Vagina (tissue), 2 donors: ENCODE measurements around the gene CHI3L1.

Source experiments
- POLR2A ChIP-seq, 2 donors: fragments of 450-650 bp; IDR thresholded peaks; one replicate each; pipeline ENCODE4 v1.6.1; 2017; ENCODE audit warnings: antibody characterized with exemption in 2 of 2, mild to moderate bottlenecking in 2 of 2, moderate library complexity in 2 of 2
- POLR2AphosphoS5 ChIP-seq, 2 donors: sonication (generic); formaldehyde crosslinking; IDR thresholded peaks; one replicate each; pipeline ENCODE4 v1.9.0; 2017; ENCODE audit warnings: antibody characterized with exemption in 2 of 2, mild to moderate bottlenecking in 2 of 2, low read depth in 1 of 2; ENCODE audit not compliant: insufficient read depth in 1 of 2
- TF ChIP-seq, protein P1 (sequence below), 3 experiments: fragments of 450-650 bp in 2 of 3; fragments of 200-600 bp in 1 of 3; sonication (generic) in 1 of 3; IDR thresholded peaks; one replicate each; pipeline ENCODE4 v1.5.1; 2017 to 2019; ENCODE audit warnings: antibody characterized with exemption in 3 of 3, mild to moderate bottlenecking in 2 of 3, moderate library complexity in 2 of 3

DNA sequence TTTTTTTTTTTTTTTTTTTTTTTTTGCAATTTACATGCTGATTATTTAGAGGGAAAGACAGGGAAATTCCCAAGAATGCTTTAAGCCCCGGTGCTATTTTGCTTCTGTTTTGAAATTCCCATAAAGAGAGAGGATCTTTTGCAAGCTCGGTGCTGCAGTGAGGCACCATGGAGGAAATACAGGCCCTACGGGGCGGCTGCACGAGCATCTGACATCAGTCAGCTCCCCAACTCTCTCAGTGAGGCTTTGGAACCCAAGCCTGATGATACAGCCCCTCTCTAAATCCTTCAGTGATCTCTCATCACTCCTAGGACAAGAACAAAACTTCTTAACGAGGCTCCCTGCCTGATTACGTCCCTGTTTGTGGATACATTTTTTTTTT is 791 bp upstream of the CHI3L1 start:
- TF ChIP-seq, protein P1, sequence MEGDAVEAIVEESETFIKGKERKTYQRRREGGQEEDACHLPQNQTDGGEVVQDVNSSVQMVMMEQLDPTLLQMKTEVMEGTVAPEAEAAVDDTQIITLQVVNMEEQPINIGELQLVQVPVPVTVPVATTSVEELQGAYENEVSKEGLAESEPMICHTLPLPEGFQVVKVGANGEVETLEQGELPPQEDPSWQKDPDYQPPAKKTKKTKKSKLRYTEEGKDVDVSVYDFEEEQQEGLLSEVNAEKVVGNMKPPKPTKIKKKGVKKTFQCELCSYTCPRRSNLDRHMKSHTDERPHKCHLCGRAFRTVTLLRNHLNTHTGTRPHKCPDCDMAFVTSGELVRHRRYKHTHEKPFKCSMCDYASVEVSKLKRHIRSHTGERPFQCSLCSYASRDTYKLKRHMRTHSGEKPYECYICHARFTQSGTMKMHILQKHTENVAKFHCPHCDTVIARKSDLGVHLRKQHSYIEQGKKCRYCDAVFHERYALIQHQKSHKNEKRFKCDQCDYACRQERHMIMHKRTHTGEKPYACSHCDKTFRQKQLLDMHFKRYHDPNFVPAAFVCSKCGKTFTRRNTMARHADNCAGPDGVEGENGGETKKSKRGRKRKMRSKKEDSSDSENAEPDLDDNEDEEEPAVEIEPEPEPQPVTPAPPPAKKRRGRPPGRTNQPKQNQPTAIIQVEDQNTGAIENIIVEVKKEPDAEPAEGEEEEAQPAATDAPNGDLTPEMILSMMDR (IDR thresholded peaks at IDR 0.05) = no peak
- TF ChIP-seq POLR2A (IDR thresholded peaks at IDR 0.05) (no peak), POLR2AphosphoS5 (IDR thresholded peaks at IDR 0.05; ENCODE audit: insufficient read depth in 1 of 2, low read depth in 1 of 2) (no peak)
